SK-N-SH (cell line): Measurements from ENCODE around the gene ANO2.

Experiments
- CHD2 ChIP-seq: fragments of 150-350 bp; IDR thresholded peaks from 2 replicates; pipeline ENCODE4 v1.6.1; 2018; ENCODE audit warnings: low read length; ENCODE audit not compliant: partially characterized antibody
- EP300 ChIP-seq, 2 experiments: IDR thresholded peaks; 2 replicates each; pipeline versions ENCODE4 v1.4.0 to v1.6.1; 2012; ENCODE audit warnings: borderline replicate concordance in 1 of 2, low read depth in 1 of 2, low read length in 1 of 2
- FOXJ3 ChIP-seq: sonication (generic); formaldehyde crosslinking; IDR thresholded peaks from 2 replicates; pipeline ENCODE4 v1.5.1; 2020; ENCODE audit warnings: mild to moderate bottlenecking, missing genetic modification reagents
- MXI1 ChIP-seq: IDR thresholded peaks from 2 replicates; pipeline ENCODE4 v1.6.1; 2012; ENCODE audit warnings: mild to moderate bottlenecking, low read depth, low read length, improper control_type of control experiment
- POLR2AphosphoS5 ChIP-seq: IDR thresholded peaks from 2 replicates; pipeline ENCODE4 v1.6.1; 2012; ENCODE audit warnings: low read depth, low read length
- RAD21 ChIP-seq: IDR thresholded peaks from 2 replicates; pipeline ENCODE4 v1.6.1; 2012; ENCODE audit warnings: mild to moderate bottlenecking, low read length
- REST ChIP-seq: IDR thresholded peaks from 2 replicates; pipeline ENCODE4 v1.6.1; 2012; ENCODE audit warnings: mild to moderate bottlenecking, low read depth, low read length, moderate library complexity
- RFX5 ChIP-seq: IDR thresholded peaks from 2 replicates; pipeline ENCODE4 v1.6.1; 2012; ENCODE audit warnings: mild to moderate bottlenecking, improper control_type of control experiment, low read length
- SIN3A ChIP-seq: IDR thresholded peaks from 2 replicates; pipeline ENCODE4 v1.6.1; 2012; ENCODE audit warnings: low read depth, mild to moderate bottlenecking, low read length, moderate library complexity, borderline replicate concordance
- TAF1 ChIP-seq: IDR thresholded peaks from 2 replicates; pipeline ENCODE4 v1.6.1; 2012; ENCODE audit warnings: low read depth, mild to moderate bottlenecking, low read length, moderate library complexity, borderline replicate concordance
- TEAD4 ChIP-seq: IDR thresholded peaks from 2 replicates; pipeline ENCODE4 v1.4.0; 2012; ENCODE audit warnings: mild to moderate bottlenecking, borderline replicate concordance; ENCODE audit not compliant: insufficient read depth
- USF2 ChIP-seq: fragments of 150-350 bp; IDR thresholded peaks from 2 replicates; pipeline ENCODE4 v1.6.1; 2017; ENCODE audit warnings: antibody characterized with exemption, low read length, low read depth, borderline replicate concordance
- YY1 ChIP-seq: IDR thresholded peaks from 2 replicates; pipeline ENCODE4 v1.4.0; 2012; ENCODE audit warnings: low read depth, mild to moderate bottlenecking
- TF ChIP-seq, protein P1 (sequence below): fragments of 200-600 bp; sonication (generic); IDR thresholded peaks from 2 replicates; pipeline ENCODE4 v1.6.1; 2017; ENCODE audit warnings: antibody characterized with exemption, mild to moderate bottlenecking, moderate library complexity

GRCh38 chr12:5514545-5514944, 430.5 kb downstream of the ANO2 start:
- TF ChIP-seq USF2 = no peak
- no peak for TF ChIP-seq MXI1
- TF ChIP-seq, protein P1, sequence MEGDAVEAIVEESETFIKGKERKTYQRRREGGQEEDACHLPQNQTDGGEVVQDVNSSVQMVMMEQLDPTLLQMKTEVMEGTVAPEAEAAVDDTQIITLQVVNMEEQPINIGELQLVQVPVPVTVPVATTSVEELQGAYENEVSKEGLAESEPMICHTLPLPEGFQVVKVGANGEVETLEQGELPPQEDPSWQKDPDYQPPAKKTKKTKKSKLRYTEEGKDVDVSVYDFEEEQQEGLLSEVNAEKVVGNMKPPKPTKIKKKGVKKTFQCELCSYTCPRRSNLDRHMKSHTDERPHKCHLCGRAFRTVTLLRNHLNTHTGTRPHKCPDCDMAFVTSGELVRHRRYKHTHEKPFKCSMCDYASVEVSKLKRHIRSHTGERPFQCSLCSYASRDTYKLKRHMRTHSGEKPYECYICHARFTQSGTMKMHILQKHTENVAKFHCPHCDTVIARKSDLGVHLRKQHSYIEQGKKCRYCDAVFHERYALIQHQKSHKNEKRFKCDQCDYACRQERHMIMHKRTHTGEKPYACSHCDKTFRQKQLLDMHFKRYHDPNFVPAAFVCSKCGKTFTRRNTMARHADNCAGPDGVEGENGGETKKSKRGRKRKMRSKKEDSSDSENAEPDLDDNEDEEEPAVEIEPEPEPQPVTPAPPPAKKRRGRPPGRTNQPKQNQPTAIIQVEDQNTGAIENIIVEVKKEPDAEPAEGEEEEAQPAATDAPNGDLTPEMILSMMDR = no peak
- no peak for TF ChIP-seq YY1
- no peak for TF ChIP-seq REST
- TF ChIP-seq RFX5 = no peak
- no peak for TF ChIP-seq RAD21
- no peak for TF ChIP-seq TEAD4
- TF ChIP-seq SIN3A = no peak
- no peak for TF ChIP-seq FOXJ3 (CRISPR knock-in tag)
- no peak for TF ChIP-seq EP300 (IDR thresholded peaks at IDR 0.05; ENCODE audit: borderline replicate concordance in 1 of 2, low read depth in 1 of 2, low read length in 1 of 2)
- TF ChIP-seq CHD2 = no peak
- no peak for TF ChIP-seq POLR2AphosphoS5
- TF ChIP-seq TAF1 = no peak
